Measurements from ENCODE around the gene GPRIN1.

Gene GPRIN1

DNA sequence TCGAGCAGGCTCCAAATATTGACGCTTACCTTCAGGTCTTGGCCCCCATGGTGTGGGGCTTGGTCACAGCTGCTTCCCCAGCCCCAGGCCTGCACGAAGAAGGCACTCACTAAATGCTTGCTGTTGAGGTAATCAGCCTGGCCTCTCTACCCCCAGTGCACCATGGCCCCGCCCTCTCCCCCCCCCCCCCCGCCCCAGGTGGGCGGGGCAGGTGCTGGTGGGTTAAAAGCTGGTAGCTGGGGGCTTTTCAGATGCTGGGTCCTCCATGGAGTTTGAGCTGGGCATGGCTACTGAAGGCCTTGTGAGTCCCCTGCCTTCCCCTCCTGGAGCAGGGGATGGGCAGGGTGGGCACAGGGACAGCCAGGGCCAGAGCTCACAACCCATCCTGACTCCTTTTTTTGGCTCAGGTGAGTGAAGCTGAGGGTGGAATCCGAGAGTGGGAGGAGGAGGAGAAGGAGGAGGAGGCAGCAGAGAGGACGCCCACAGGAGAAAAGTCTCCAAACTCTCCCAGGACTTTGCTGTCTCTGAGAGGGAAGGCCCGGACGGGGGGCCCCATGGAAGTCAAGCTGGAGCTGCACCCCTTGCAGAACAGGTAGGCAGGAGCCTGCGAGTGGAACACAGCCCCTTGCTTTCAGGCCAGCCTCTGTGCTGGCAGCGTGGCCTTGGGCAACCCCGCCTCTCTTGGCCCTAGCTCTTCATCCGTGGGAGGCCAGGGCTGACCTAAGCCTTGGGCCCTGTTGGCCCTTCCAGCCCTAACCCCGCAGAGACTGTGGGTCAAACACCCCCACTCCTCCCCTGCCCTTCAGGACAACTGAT lies 32.9 kb upstream of the GPRIN1 start:
- no peak for DNase-seq

DNA sequence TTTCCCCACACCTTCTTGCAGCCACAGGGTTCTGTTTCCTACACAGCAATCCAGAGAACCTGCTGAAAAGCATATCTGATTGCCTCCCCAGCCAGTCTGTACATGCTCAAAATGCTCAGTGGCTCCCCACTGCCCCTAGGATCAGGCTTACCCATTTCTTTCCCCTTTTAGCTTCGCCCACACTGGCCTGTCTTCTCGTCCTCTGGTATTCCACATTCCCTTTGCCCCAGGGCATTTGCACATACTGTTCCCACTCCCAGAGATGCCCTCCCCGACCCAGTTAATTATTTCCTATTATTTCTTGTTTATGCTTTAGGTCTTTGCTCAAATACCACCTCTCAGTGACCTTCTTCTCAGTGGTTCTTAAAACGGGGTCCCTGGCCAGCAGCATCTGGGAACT lies 30.7 kb upstream of the GPRIN1 start:
- no peak for DNase-seq

- DNase-seq = no peak
These were observed 30.0 kb upstream of the GPRIN1 start for GRCh38 chr5:176639981-176640380.

GRCh38 chr5:176639208-176639607 lies 29.3 kb upstream of the GPRIN1 start:
- DNase-seq = no peak

- no peak for DNase-seq
These were observed 28.5 kb upstream of the GPRIN1 start for GRCh38 chr5:176638437-176638836.

- no peak for DNase-seq
These were observed 27.6 kb upstream of the GPRIN1 start for GRCh38 chr5:176637556-176637955.

DNA sequence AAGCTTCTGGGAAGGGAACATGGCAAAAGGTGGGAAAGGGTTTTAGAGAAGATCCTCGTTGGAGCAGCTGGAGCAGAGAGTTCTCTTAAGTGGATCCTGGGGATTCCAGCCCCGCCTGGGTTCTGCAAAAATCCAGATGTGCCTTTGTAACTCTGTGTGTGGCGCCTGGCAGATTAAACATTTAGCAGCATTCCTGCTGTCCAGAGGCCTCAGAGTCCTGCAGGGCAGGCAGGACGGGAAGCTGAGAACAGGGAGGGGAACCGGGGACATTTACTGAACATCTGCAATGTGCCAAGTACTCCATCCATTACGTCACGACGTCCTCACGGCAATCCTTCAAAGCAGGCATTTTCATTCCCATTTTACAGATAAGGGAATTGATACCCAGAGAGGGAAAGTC lies 26.5 kb upstream of the GPRIN1 start:
- DNase-seq = no peak

DNA sequence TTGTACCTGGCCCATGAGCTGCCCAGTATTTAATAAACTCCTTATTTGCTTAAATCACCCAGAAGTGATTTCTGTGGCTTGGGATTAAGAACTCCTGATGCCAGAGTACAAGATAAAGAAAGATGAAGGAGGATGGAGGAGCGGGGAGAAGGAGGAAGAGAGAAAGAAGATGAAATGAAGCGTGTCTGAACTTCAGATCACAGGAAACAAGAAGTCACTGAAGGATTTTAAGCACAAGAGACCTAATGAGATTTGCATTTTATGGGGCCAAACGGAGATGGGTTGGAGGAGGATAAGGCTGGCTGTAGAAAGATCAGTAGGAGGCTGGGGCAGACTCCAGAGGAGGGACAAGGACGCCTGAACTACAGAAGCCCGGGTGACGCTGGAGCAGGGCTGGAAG lies 23.6 kb upstream of the GPRIN1 start:
- DNase-seq = no peak

GRCh38 chr5:176632745-176633144 lies 22.8 kb upstream of the GPRIN1 start:
- no peak for DNase-seq

DNA sequence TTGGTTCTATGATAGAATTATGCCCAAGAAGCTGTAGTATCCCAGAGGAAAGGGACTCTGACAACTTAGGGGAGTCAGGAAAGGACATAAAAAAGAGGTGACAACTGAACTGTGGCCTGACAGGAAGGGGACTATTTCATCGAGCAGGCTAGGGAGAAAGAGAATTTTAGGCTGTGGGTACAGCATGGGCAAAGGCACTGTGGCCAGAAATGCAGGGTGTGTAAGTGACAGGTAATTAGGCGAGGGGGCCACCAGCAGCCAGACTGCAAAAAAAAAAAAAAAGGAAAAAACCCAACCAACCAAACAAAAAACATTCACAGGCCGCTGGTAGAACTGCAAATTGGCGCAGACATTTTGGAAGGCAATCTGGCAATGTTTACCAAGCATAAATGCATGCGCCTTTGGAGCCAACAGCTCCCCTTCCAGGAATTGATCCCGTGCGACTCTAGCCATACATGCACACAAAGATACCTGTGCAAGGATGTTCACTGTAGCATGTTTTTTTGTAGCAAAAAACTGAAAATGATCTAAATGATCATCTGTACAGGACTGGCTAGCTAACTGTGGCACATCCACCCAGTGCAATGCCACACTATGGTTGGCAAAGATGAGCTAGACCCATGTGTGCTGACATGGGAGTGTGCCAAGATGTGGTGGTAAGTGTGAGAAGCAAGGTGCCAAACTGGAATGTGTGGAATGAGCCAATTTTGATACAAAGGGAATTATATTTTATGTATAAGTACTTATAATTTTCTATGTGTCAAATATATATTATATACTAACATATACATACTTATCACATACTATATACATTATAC lies 21.6 kb upstream of the GPRIN1 start:
- DNase-seq = no peak

GRCh38 chr5:176630681-176631222 lies 20.8 kb upstream of the GPRIN1 start:
- DNase-seq = no peak

DNA sequence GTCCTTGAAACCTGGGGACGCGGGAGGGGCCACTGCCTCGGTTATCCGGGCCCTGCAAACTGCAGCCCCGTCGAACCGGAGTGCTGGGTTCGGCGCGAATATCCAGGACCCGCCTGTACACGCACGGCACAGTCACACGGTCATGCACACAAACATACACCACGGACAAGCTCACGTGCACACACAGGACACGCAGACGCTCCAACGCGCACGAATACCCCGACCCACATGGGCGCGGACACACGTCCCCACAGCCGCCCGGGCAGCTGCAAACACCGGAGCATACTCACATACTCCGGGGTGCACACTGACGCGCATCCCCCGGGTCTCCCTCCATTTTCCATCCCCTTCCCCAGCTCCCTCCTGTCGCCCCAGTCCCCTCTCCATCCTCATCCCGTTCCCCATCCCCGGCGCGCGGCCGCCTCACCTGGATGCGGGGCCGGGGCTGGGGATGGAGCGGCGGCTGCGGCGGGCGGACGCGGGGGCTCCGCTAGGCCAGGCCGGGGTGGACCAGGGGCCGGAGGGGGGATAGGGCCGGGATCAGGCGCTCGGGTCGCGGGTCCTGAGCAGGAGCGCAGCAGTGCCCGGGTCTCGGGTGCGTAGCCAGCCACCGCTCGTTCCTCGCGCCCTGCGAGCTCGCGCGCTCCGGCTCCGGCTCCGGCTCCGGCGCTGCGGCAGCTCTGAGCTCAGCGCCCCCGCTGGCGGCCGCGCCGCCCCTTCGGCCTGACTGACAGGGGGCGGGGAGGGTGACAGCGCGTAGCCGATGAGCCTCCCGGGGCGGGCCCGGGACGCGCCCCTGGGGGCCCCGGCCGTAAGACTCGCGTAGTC lies 20.1 kb upstream of the GPRIN1 start, which contains the start of the genes EIF4E1B and SNCB:
Gene EIF4E1B, plus strand, starts transcription at position 823 of the 828 bp plus-strand sequence. CDS start 12,113 bp downstream, outside the sequence.
Gene SNCB, minus strand, starts transcription at position 682 of the 828 bp plus-strand sequence. CDS start 880 bp downstream, outside the sequence.
- DNase-seq = no peak

DNA sequence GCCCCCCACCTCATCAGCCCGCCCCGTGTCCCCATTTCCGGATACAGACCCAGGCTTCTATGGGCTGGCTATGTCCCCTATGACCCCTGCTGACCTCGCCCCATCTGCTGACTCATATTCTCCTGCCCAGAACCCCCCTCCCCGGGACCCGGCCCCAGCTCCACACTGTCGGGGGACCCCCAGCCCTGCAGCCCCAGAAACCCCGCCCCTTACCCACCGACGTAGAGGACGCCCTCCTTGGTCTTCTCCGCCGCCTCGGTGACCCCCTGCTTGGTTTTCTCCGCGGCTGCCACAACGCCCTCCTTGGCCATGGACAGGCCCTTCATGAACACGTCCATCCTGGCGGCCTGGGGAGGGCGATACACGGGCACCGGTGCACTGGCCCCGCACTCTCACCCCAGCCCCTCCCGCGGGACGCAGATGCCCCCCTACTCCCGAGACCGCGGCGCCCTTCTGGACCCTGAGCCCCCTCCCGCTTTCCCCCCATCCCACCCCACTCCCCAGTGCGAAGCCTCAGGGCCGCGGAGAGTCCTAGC lies 19.4 kb upstream of the GPRIN1 start:
- no peak for DNase-seq

GRCh38 chr5:176628406-176629228 lies 18.7 kb upstream of the GPRIN1 start:
- DNase-seq = no peak

DNA sequence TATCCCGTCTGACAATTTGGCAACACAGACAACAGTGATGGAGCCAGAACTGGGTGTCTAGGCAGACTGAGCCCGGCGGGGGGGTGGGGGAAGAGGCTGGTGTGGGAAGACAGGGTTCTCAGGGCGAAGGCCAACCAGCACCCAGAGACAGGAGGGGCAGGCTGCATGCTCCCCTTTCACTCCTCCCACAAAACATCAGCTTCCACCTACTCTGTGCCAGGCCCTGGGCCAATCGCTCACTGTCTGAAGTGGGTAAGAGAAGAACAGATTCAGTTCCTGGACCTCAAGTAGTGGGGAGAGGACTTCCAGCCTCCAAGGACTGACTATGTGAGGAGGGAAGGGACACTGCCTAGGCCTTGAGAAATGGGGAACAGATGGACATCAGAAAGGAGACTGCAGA lies 17.6 kb upstream of the GPRIN1 start:
- DNase-seq = no peak

DNA sequence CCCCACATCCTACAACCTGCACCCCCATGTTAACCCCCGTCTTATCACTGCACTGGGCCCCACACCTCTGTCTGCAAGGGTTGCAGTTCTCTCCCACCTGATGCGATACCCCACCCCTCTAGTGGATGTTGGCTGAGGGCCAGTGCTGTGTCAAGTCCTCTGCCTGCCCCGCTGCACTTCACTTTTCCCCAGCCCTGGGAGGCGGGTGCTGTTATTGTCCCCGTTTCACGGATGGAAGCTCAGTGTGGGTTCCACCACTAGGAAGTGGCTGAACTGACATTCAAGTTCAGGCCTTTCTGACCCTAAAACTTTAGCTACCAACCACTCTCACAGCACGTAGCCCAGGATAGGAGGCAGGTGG lies 16.9 kb upstream of the GPRIN1 start:
- DNase-seq = no peak

GRCh38 chr5:176625966-176626875 lies 16.3 kb upstream of the GPRIN1 start:
- no peak for DNase-seq

GRCh38 chr5:176625512-176625911 lies 15.6 kb upstream of the GPRIN1 start:
- no peak for DNase-seq

DNA sequence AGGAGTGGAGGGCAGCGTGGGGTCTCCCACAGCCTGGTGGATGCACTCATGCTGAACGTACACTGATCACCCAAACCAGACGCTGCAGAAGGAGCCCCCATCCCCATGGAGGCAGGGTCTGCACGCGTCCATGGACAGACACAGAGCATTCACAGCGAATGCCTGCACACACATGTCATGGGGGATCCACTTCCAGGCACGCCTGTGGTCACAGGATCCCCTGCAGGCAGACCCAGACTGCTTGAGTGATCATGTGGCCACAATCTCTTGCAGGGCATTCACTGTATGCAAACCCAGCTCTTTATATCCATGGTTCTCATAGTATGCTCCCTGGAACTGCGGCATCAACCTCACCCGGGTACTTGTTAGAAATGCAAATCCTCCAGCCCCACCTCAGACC lies 15.0 kb upstream of the GPRIN1 start:
- DNase-seq = no peak

GRCh38 chr5:176624142-176624541 lies 14.2 kb upstream of the GPRIN1 start:
- DNase-seq = no peak
